Upper lobe of right lung (tissue), 1 donor: ENCODE measurements around the gene FAF2. TPM values are rescaled to one million over a fixed set of nuclear protein-coding genes. Genes with fewer than 3 reads are reported as not detected.

Experiments
- ATAC-seq: fragments of 200-7000 bp; cut with Tn5 transposase; one replicate; pipeline ENCODE4 v1.9.1; 2020; ENCODE audit warnings: mild to moderate bottlenecking, moderate library complexity
- DNase-seq: peaks from one replicate; pipeline ENCODE4 v3.0.0-alpha.2; 2020
- H3K27ac ChIP-seq: fragments of 200-600 bp; one replicate; pipeline ENCODE4 v1.8.0; 2022
- H3K27me3 ChIP-seq: fragments of 200-600 bp; one replicate; pipeline ENCODE4 v1.8.0; 2022; ENCODE audit warnings: mild to moderate bottlenecking
- H3K36me3 ChIP-seq: fragments of 200-600 bp; one replicate; pipeline ENCODE4 v1.8.0; 2022
- H3K4me1 ChIP-seq: fragments of 200-600 bp; one replicate; pipeline ENCODE4 v1.8.0; 2022
- H3K4me3 ChIP-seq: fragments of 200-600 bp; one replicate; pipeline ENCODE4 v1.8.0; 2022; ENCODE audit warnings: mild to moderate bottlenecking
- H3K9me3 ChIP-seq: fragments of 200-600 bp; one replicate; pipeline ENCODE4 v1.8.0; 2022
- intact Hi-C: fragments of 100-400 bp; cut with DNase I; formaldehyde crosslinking; loops from one replicate; pipeline ENCODE4 v1.11.0; 2022
- total RNA-seq: library from RNA; stranded (reverse); fragmentation: NEBNext Ultra II Directional; extraction: Animal tissue kit (Norgen Biotek cat#: 25700); gene quantifications from one replicate; pipeline ENCODE4 v1.2.1, GENCODE V29; 2021
- TF ChIP-seq, protein P1 (sequence below): fragments of 200-600 bp; IDR thresholded peaks from one replicate; pipeline ENCODE4 v1.8.0; 2022; ENCODE audit warnings: antibody characterized with exemption
- donor health status: DM: no; HTN: yes; CAD: no; lungs with severe emphysema.

FAF2 gene
- total RNA-seq, 1 donor from 2014 or later = 35.1 TPM

DNA sequence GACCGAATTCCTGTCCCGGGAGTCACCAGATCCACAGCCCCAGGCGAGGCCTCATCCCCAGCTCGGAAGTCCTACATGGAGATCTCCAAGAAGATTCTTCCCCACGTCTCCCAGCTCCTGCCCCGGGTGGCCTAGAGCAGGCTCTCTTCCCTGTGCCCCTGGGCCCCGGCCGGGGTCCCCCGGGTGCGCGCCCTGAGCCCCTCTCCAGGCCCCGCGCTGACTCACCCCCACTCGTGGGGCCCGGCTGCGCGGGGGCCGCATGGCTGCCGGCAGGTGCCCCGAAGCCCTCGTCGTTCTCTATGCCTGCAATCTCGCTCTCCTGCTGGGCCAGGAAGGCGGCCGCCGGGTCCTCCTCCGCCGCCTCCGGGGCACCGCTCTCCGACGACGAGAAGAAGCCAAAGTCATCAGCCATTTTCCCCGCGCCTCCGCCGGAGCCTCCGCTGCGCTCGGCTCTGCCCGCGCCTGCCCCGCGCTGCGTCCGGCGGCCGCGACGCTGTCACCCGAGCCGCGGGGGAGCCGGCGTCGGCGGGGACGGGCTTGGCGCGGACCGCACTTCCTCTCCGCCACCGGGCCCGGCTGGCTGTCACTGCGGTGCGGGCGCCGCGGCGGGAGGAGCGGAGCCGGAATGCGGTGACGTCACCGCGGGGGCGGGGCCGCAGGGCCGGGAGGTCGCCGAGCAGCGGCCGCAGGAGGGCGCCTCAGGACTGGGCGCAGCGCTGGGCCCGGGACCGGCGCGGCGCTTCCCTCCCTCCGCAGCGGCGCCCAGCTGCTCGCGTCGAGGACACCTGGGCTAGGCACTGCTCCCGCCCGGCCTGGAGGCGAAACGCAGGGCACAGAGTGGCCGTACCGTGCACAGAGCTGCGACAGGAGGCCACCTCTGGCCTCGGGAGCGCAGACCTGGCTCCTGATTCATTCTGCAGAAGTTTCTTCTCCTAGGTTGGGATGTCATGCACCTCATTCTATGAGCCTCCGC lies 31.9 kb upstream of the FAF2 start, which contains the start of gene CLTB:
Gene CLTB (minus strand): TSS at position 588 of the 973 bp plus-strand sequence. CDS start 176 bp downstream, at position 412.
- Histone ChIP-seq H3K4me1 (peaks cover 32% of the 10 kb centered on the region), H3K9me3 (no peaks in the 10 kb centered on the region), H3K27ac (peak within 1 kb of the TSS; percentile 93), H3K36me3 (no peaks in the 10 kb centered on the region), H3K4me3 (peak within 1 kb of the TSS; percentile 95), H3K27me3 (no peaks in the 10 kb centered on the region)
- DNase-seq = peak; percentile 96
- TF ChIP-seq, protein P1, sequence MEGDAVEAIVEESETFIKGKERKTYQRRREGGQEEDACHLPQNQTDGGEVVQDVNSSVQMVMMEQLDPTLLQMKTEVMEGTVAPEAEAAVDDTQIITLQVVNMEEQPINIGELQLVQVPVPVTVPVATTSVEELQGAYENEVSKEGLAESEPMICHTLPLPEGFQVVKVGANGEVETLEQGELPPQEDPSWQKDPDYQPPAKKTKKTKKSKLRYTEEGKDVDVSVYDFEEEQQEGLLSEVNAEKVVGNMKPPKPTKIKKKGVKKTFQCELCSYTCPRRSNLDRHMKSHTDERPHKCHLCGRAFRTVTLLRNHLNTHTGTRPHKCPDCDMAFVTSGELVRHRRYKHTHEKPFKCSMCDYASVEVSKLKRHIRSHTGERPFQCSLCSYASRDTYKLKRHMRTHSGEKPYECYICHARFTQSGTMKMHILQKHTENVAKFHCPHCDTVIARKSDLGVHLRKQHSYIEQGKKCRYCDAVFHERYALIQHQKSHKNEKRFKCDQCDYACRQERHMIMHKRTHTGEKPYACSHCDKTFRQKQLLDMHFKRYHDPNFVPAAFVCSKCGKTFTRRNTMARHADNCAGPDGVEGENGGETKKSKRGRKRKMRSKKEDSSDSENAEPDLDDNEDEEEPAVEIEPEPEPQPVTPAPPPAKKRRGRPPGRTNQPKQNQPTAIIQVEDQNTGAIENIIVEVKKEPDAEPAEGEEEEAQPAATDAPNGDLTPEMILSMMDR = peak; percentile 65
- peak; percentile 97 for ATAC-seq
- intact Hi-C loops = no loop called here

GRCh38 chr5:176416965-176417364 lies 31.2 kb upstream of the FAF2 start:
- no peaks in the 10 kb centered on the region for H3K27me3 ChIP-seq
- peak overlapping the region; percentile 31 for H3K4me3 ChIP-seq
- intact Hi-C loops = no loop called here
- no peaks in the 10 kb centered on the region for H3K9me3 ChIP-seq
- DNase-seq = no peak
- H3K27ac ChIP-seq = peak overlapping the region; percentile 66
- H3K36me3 ChIP-seq = no peaks in the 10 kb centered on the region
- no peak for ATAC-seq
- TF ChIP-seq, protein P1 = no peak
- H3K4me1 ChIP-seq = peaks cover 32% of the 10 kb centered on the region

DNA sequence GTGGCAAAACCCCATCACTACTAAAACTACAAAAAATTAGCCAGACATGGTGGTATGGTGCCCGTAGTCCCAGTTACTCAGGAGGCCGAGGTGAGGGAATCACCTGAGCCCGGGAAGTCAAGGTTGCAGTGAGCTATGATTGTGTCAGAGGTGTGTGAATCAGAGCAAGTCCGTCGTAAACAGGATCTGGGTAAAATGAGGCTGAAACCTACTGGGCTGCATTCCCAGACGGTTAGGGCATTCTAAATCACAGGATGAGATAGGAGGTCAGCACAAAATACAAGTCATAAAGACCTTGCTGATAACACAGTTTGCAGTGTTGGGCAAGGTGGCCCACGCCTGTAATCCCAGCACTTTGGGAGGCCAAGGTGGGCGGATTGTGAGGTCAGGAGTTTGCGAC lies 29.9 kb upstream of the FAF2 start:
- Histone ChIP-seq H3K27me3 (peaks cover 2% of the 10 kb centered on the region), H3K27ac (no peak overlapping the region), H3K9me3 (no peaks in the 10 kb centered on the region), H3K36me3 (no peaks in the 10 kb centered on the region), H3K4me1 (peaks cover 30% of the 10 kb centered on the region), H3K4me3 (no peak overlapping the region)
- no peak for ATAC-seq
- intact Hi-C loops = no loop called here
- no peak for DNase-seq
- TF ChIP-seq, protein P1 = no peak

DNA sequence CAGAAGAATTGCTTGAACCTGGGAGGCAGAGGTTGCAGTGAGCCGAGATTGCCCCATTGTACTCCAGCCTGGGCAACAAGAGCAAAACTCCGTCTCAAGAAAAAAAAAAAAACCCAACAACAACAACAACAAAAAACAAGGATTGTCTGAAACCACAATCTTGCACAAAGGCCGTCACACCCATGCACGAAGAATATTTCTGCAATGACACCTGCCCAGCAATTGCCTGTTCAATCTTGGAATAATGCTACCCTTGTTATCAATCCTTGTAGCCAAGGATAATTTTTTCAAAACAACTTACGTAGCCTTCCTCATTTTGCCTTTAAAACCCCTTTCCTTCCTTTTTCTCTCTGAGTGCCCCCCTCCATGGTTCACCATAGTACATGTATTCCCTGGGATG lies 28.1 kb upstream of the FAF2 start:
- Histone ChIP-seq H3K9me3 (no peaks in the 10 kb centered on the region), H3K27ac (no peak overlapping the region), H3K36me3 (no peaks in the 10 kb centered on the region), H3K27me3 (peaks cover 4% of the 10 kb centered on the region), H3K4me1 (peaks cover 12% of the 10 kb centered on the region), H3K4me3 (no peak overlapping the region)
- ATAC-seq (no peak), DNase-seq (no peak)
- intact Hi-C loops = no loop called here
- TF ChIP-seq, protein P1 = no peak

- intact Hi-C loops = no loop called here
- no peaks in the 10 kb centered on the region for H3K9me3 ChIP-seq
- DNase-seq (no peak), ATAC-seq (no peak)
- TF ChIP-seq, protein P1 = no peak
- H3K4me3 ChIP-seq = no peak overlapping the region
- H3K36me3 ChIP-seq = no peaks in the 10 kb centered on the region
- H3K4me1 ChIP-seq = peaks cover 5% of the 10 kb centered on the region
- peaks cover 4% of the 10 kb centered on the region for H3K27me3 ChIP-seq
- H3K27ac ChIP-seq = no peak overlapping the region
Observed at GRCh38 chr5:176420972-176421544, 27.1 kb upstream of the FAF2 start.
